ENCODE results near the gene LSM6.

LSM6 gene

DNA sequence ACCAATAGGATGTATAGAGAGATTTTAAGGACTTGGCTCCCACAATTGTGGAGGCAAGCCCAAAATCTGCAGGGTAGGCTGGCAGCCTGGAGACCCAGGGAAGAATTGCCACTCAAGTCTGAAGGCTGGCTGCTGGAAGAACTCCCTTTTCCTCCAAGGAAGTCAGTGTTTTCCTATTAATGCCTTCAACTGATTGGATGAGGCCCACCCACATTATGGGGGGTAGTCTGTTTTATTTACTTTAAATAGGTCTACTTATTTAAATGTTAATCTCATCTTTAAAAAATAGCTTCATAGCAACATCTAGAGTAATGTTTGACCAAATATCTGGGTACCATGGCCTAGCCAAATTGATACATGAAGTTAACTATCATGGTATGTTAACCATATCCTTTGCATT is 18.7 kb downstream of the LSM6 start:
- DNase-seq (ENCODE audit: low read depth), result no peak
- TF ChIP-seq, protein P1, sequence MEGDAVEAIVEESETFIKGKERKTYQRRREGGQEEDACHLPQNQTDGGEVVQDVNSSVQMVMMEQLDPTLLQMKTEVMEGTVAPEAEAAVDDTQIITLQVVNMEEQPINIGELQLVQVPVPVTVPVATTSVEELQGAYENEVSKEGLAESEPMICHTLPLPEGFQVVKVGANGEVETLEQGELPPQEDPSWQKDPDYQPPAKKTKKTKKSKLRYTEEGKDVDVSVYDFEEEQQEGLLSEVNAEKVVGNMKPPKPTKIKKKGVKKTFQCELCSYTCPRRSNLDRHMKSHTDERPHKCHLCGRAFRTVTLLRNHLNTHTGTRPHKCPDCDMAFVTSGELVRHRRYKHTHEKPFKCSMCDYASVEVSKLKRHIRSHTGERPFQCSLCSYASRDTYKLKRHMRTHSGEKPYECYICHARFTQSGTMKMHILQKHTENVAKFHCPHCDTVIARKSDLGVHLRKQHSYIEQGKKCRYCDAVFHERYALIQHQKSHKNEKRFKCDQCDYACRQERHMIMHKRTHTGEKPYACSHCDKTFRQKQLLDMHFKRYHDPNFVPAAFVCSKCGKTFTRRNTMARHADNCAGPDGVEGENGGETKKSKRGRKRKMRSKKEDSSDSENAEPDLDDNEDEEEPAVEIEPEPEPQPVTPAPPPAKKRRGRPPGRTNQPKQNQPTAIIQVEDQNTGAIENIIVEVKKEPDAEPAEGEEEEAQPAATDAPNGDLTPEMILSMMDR (IDR thresholded peaks at IDR 0.05; ENCODE audit: low read length, missing control alignments), result no peak

DNA sequence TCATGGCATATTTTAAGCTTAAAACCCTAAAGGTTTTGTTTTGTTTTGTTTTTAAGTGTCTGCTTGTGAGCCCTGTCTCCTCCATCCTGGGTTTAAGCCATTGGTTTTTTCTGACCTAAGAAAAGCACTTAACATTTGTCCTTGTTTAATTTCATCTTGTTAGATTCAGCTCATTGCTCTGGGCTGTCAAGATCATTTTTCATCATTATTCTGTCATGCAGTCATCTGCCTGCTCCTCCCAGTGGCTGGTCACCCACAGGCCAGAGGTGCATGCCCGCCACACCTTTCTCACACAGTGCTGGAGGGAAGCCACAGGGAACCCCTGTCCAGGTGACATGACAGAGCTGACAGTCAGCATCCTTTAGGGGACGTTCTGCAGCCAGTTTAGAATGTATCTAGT is 27.1 kb downstream of the LSM6 start:
- DNase-seq (ENCODE audit: low read depth), result no peak
- TF ChIP-seq, protein P1 (IDR thresholded peaks at IDR 0.05; ENCODE audit: low read length, missing control alignments), result no peak

More for the DNA sequence above, 18.7 kb downstream of the LSM6 start:
- no peak overlapping the region for H3K4me3 ChIP-seq (replicated peaks; ENCODE audit: low read depth, low read length)

DNA sequence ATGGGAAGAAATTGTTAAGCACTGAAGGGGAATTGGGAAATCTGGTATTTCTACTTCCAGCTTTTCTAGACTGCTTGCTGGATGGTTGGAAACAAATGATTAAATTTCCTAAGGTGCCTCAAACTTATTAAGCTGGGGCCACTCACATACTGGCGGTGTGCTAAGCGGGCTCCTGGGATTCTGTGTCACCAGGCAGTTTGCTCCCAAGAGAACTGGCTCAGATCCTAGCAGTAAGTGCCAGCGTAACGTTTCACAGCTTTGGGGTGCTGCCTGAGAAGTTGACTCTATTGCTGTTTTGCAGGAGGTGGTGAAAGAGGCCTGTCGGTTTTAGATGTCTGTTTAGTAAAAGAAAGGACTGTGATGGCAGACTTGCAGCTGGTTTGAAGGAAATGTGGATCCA is 31.9 kb downstream of the LSM6 start:
- TF ChIP-seq, protein P1 (IDR thresholded peaks at IDR 0.05; ENCODE audit: low read length, missing control alignments), result no peak
- H3K4me3 ChIP-seq (replicated peaks; ENCODE audit: low read depth, low read length), result no peak overlapping the region
- DNase-seq (ENCODE audit: low read depth), result no peak

More for the DNA sequence above, 27.1 kb downstream of the LSM6 start:
- H3K4me3 ChIP-seq (replicated peaks; ENCODE audit: low read depth, low read length), result no peak overlapping the region

DNA sequence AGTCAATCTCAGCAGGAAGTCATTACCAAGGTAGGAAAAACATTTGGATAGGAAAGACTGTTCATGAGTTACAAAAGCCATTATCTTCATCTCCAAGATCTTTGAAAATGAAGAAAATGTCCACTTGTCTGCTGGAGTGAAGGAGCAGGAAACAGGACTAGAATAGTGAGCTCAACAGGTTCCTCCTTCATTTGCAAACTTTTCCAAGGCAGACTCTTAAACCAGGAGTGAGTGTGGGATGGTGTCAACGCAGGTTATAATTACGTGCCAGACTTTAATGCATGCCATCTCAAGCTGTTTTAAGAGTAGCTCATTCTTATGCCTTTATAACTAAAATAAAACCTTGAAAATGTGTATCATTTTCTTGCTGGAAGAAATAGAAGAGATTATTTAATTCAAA is 35.4 kb downstream of the LSM6 start:
- TF ChIP-seq, protein P1 (IDR thresholded peaks at IDR 0.05; ENCODE audit: low read length, missing control alignments), result no peak
- DNase-seq (ENCODE audit: low read depth), result no peak
- H3K4me3 ChIP-seq (replicated peaks; ENCODE audit: low read depth, low read length), result no peak overlapping the region

DNA sequence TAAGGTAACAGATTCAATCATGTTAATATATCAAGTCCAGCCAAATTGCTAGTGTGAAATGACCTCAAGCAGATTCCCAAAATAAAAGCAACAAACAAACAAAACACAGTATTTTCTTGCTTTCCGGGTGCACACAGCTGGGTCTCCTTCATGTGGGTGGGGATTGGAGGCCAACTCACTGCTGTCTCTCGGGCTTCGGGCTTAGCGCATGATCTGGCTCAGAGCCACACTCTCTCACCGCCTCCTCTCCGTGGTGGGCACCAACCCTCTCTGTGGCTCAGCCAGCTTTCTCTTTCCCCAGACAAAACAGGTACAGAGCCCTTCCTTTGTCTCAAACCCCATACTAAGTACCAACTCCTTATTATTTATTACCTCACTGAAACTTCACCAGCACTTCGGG is 35.9 kb downstream of the LSM6 start:
- no peak overlapping the region for H3K4me3 ChIP-seq (replicated peaks; ENCODE audit: low read depth, low read length)
- TF ChIP-seq, protein P1 (IDR thresholded peaks at IDR 0.05; ENCODE audit: low read length, missing control alignments), result no peak
- DNase-seq (ENCODE audit: low read depth), result no peak

DNA sequence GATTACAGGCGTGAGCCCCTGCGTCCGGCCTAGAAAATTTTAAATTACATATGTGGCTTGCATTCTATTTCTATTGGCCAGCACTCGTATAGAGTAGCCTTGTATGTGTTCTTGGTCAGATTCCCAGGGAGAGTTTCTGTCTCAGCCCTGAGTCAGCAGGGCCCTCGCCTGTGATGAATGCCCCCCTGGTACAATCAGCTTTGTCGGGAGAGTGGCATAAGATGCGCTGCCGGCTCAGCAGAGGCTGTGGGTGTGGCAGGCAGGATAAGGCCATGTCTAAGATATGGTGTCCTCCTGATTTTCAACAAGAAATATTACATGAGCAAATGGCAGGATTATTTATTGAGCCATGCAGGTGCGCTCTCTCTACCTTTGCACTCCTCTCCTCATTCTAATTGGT is 37.3 kb downstream of the LSM6 start:
- DNase-seq (ENCODE audit: low read depth), result no peak
- TF ChIP-seq, protein P1 (IDR thresholded peaks at IDR 0.05; ENCODE audit: low read length, missing control alignments), result no peak
- H3K4me3 ChIP-seq (replicated peaks; ENCODE audit: low read depth, low read length), result no peak overlapping the region

DNA sequence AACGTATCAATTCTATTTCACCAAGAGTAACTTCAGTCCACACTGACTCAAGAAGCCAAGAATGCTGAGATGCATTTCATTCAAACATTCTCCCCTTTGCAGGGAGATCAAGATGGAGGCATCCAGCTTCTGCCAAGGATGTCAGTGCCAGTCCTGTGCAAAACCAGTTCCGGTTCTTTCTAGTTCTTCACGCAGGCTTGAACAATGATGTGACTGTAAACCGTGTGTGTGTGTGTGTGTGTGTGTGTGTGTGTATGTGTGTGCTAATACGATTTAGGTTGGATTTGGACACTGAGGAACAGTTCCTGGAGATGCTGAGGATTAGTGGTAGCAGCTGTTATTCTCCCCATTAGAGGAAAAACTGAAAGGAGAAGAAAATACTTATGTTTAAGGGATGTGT is 38.7 kb downstream of the LSM6 start, which contains the start of gene REELD1:
TSS of gene REELD1 (plus strand) at position 301 of the 400 bp plus-strand sequence. CDS start 2,415 bp downstream, outside the sequence.
- TF ChIP-seq, protein P1 (IDR thresholded peaks at IDR 0.05; ENCODE audit: low read length, missing control alignments), result no peak
- DNase-seq (ENCODE audit: low read depth), result no peak
- H3K4me3 ChIP-seq (replicated peaks; ENCODE audit: low read depth, low read length), result no peak within 1 kb of the TSS

Measured in fibroblast of pulmonary artery (primary cell).